HG03571 (cell line): Measurements from ENCODE around the gene ZNF79.
"Not testable (repeated sequence)": the region's sequence is repeated elsewhere in the genome, so short reads cannot be mapped to it uniquely, and the experiment has no call there.

Source experiments
- ATAC-seq: cut with Tn5 transposase; IDR thresholded peaks from one replicate; pipeline ENCODE4 v1.9.1; 2021; ENCODE audit not compliant: unreplicated experiment

Gene ZNF79

DNA sequence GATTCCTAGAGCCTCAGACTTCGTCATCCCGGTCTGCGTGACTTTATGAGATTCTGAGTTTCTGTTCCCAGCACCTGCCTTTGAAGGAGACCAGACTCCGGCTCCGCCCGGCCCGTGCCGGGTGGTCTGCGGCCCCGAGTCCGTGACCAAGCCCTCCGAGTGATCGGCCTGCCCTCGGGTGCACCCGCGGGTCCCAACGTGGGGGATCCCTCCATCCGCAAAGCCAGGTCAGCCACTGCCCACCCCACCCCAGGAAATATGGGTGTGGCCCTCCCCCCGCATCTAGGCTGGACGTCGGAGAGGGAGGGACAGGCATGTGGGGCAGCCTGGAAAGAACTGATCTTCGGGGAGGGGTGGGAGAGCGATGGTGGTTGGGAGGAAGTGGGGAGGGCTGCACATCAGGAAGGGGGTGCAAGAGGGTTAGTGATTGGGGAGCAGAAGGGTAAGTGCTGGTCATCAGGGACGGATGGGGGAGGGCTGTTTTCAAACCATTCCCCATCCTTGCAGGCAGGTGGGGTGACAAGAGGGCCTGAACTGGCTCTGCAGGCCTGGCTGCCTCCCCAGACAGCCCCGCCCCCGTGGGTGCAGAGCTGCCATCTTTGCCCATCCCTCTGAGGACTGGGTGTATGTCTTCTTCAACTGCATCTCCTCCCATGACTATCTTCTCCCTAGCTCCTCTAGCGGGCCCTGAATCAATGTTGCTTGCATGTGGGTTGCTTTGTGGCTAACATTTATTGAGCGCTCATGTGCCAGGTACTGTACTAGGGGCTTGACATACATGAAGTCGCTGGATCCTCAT, 27.9 kb downstream of the ZNF79 start:
- ATAC-seq, result peak; percentile 5

DNA sequence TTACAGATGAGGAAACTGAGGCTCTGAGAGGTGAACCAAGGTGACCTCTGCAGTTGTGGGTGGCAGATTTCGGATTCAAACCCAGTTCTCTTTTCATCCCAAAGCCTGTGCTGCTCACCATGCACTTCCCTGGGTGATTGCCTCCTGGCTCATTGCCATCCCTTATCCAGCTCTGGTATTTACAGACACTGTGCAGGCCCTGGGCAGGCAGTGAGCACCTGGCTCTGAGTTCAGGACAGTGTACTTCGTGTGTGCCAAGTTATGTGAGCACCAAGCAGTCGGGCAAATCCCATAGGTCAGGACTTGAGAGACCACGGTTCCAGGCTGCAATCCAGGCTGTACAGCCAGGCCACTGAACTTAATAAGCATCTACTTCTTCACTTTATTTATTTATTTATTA, 28.5 kb downstream of the ZNF79 start:
- ATAC-seq, result no peak

DNA sequence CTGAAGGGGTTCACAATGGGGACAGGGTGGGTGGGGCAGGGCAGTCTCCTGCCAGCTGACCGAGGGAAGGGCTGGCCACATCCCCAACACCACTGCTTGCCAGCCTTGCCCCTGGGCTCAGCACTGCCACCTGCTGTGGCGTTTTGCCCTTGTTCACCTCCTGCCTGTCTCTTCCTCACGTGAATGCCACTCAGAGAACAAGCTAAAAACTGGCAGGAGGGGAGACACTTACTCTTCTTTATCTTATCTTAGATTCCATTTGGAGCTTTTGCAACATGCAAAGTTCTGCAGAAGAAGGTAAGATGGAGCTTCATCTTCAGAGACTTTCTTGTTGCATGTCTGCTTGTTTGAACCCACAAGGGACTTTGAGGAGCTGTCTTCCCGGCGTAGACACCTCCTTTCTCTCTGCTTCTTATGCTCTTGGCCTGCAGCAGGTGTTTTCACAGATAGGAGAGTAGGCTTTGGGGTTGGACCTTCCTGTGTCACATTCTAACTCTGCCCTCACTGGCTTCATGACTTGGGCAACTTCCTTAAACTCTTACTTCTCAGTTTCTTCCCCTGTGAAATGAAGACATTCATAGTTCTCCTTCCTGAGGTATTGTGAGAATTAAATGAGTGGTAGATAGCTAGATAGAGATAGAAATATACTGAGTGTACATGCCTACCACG, 31.3 kb downstream of the ZNF79 start:
- ATAC-seq, result no peak

DNA sequence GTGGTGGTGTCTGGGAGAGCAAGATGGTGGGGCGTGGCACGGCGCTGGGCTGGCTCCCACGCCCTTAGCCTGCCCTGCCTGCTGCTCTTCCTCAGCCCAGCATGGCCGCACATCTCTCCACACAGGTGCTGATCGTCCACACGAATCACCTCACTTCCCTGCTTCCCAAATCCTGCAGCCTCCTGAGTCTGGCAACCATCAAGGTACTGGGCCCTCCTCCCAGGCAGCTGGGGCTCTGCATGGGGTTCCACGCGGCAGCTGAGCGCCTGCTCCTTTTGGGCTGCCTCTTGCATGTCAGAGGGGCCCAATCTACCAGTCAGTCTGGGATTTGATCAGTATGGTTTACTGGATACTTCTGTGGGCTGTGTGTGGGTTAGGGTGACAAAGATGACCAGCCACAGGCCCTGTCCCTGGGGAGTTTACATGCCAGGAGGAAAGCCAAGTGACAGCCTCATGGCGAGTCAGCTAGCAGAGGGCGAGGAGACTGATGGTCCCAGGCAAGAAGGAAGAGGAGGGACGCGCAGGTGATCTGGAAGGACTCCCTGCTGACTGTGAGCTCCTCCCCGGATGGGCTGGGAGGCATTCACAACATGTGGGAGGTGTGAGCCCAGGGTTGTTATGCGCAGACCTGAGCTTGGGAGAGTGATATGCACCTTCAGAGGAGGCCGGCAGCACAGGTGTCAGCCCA, 33.2 kb downstream of the ZNF79 start:
- ATAC-seq, result no peak

DNA sequence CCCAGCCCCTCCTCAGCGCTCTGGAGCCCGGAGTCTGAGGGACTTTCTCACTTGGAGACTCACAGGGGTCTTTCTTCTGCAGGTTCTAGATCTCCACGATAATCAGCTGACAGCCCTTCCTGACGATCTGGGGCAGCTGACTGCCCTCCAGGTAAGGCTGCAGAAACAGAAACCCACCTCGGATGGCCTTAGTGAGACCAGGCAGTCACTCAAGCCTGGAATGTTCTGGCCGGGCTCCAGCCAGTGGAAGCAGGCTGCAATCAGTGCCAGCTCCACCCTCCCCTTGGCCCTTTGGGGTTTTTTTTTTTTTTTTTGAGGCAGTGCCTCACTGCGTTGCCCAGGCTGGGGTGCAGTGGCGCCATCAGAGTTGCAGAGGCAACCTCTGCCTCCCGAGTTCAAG, 34.7 kb downstream of the ZNF79 start:
- ATAC-seq, result no peak

DNA sequence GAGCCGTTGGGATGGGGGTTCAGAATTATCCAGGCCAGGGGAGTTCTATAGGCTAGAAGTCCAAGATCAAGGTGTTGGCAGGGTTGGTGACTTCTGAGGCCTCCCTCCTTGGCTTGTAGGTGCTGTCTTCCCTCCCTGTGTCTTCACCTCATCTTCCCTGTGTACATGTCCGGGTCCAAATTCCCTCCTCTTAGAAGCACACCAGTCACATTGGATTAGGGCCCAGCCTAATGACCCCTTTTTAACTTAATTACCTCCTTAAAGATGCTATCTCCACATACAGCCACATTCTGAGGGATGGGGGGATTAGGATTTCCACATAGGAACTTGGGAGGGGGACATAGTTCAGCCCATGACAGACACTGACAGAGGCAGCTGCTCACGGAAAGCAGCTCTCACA, 39.2 kb downstream of the ZNF79 start:
- no peak for ATAC-seq

DNA sequence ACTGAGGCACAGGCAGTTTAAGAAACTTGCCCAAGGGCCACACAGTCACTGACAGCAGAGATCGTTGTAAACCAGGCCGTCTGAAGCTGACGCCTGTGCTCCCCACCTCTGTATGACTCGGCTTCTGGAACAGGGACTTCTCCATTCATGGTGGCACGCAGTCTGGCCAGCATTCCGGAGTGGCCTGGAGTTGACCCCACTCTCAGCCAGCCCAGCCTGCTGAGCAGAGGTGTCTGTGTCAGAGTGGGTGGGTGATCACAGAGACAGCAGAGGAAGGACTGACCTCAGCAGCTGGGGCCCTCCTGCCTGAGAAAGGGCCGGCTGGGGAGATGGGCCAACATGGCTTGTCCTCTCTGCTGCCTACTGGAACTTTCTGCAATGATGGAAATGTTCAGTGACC, 39.7 kb downstream of the ZNF79 start:
- no peak for ATAC-seq

DNA sequence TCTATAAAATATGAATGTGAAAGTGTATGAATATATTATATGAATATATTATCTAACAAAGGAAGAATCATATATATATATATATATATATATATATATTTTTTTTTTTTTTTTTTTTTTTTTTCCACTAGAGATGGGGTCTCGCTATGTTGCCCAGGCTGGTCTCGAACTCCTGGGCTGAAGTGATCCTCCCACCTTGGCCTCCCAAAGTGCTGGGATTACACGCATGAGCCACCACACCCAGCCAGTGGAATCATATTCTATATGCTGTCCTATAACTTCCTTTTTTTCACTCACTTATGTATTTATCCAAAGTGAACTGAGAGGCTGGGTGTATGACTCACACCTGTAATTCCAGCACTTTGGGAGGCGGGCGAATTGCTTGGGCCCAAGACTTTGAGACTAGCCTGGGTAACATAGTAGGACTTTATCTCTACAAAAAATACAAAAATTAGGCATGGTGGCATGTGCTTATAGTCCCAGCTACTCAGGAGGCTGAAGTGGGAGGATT, 42.3 kb downstream of the ZNF79 start:
- not testable (repeated sequence) for ATAC-seq

DNA sequence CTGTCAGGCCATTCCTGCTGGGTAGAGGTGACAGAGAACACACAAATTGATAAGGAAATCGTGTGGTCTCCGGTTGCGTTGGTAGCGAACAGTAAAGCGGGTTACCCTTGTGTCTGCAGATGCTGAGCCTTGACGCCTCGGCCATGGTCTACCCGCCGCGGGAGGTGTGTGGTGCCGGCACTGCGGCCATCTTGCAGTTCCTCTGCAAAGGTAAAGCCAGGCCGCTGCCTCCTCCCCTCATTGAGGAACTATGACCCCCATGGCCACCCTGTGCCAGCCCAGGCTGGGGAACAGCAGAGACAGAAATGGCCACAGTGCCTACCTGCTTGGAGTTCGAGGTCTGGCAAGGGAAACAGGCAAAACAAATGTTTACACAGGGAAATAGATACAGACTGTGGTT, 43.4 kb downstream of the ZNF79 start:
- ATAC-seq, result no peak

DNA sequence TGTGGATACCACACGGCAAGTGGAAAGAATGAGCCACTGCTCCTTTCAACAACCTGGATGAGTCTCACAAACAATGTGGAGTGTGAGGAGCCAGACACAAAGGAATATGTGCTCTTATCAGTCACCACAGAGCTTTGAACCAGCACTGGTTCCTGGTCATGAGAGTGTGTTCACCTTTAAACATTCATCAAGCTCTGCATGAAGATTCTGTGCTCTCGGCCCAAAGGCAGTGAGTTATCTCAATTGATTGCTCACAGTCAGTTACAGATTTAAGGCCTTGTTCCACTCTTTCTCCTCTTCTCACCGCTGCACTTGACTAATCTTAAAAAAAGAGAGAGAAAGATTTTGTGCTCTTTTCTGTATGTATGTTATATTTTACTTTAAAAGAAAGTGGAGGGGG, 46.5 kb downstream of the ZNF79 start:
- no peak for ATAC-seq

DNA sequence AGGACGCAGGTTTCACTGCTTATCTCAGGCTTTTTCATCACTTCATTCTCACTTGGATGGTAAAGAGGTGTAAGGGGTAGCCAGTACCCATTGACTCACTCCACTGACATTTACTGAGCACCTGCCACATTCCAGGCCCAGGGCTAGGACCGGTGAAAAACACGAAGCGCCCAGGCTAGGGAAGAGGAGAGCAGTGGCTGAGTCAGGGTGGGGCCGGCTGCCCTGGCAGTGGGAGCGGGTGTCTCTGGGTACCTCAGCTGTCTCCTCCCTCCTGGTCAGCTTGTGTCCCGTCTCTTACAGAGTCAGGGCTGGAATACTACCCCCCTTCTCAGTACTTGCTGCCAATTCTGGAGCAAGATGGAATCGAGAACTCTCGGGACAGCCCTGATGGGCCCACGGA, 49.3 kb downstream of the ZNF79 start:
- no peak for ATAC-seq

DNA sequence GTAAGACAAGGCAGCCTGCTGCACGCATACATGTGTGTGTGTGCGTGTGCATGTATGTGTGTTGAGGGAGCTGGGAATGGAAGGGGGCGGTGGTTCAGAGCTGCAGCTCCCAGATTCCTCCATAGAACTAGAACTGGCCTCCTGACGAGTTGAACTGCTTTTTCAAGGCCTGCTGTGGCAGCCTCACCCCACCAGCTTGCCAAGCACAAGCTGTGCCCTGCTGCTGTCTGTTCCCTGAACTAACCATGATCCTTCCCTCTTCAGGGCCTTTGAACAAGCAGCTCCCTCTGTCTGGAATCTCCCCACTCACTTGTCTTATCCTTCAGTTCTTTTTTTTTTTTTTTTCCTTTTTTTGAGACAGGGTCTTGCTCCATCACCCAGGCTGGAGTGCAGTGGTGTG, 49.8 kb downstream of the ZNF79 start:
- no peak for ATAC-seq

DNA sequence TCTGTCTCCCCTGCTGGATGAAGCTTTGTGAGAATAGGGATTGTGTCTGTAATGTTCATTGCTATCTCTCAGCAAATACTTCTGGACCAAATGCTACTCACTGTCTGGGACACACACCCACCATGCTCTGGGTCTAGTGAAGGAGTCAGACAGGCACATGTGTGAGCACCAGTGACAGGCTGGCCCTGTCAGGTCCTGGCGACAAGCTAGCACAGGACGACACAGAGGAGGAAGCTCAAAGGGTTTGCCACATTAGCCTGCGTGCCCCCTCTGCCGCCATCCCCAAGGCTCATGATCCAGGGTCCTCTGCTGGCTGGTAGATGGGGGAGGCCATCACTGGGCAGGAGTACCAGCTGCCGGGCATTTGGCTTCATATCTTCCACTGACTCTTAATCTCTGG, 50.4 kb downstream of the ZNF79 start:
- no peak for ATAC-seq

DNA sequence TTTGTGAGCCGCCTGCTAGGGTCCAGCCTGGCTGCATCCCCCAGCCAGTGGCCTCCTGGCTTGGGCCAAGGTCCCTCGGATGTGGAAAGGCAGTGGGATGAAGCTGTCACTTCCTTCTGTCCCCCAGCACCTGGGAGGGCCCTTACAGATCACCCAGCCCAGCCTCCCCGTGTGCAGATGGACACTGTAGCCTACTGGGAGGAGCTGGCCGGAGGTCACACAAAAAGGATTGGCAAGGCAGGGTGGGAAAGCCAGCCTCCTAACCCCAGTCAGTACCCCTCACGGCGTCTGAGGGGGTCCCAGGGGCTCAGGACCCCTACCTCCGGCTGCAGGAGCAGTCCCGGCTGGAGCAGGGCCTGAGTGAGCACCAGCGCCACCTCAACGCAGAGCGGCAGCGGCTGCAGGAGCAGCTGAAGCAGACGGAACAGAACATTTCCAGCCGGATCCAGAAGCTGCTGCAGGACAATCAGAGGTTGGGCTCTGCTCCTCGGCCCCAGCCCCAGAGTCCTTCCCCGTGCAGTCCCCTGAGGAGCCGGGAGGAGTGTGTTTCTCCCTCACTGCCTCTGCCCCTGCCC, 55.4 kb downstream of the ZNF79 start:
- ATAC-seq, result no peak

DNA sequence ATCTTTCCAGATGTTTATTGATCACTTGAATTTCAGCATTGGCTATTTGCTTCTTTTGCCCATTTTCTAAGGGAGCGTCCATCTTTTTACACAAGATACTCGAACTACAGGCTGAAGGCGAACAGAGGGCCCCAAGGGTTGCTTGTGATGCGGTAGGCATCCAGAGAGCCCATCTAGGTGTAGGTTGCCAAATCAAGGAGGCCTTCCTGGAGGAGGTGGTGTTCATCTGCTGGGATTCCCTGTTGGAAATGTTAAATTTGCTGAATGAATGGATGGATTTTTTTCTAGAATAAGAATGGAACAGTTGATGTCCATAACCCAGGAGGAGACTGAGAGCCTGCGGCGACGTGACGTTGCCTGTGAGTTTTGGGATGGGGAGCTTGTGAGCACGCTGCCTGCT, 58.5 kb downstream of the ZNF79 start:
- ATAC-seq, result no peak

DNA sequence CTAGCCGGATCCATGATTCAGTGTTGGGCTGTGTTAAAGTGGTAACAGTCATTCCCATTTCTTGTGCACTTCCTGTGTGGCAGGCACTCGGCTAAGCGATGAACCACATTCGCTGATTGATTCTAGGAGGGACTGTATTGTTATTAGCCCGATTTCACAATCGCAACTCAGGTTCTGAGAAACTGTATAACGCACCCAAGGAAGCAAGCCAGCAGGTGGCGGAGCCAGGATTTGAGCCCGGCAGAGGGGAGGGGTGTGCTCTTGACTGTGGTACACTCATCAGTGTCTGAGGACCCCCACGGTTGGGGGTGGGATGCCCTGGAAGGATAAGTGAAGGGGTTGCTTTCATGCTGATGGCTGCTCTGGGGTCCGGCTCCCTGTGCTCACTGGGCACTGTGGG, 61.8 kb downstream of the ZNF79 start:
- ATAC-seq, result no peak

DNA sequence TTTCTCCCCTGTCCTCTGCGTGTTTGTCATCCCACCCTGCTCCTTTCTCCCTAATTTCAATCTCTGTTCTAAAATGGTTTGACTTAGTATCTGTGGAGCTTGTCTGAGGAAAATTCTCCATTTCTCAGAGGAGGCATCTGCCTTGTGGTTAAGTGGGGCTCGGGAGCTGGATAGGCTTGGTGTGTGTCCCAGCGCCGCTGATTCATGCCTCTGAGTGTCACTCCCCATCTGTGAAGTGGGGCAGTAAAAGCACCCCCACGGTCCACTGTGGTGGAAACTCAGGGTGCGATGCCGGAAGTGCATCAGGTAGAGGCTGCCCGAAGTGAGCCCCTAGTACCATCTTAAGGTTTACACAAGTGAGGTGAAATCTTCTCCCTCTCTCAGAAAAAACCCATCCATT, 64.8 kb downstream of the ZNF79 start:
- no peak for ATAC-seq

DNA sequence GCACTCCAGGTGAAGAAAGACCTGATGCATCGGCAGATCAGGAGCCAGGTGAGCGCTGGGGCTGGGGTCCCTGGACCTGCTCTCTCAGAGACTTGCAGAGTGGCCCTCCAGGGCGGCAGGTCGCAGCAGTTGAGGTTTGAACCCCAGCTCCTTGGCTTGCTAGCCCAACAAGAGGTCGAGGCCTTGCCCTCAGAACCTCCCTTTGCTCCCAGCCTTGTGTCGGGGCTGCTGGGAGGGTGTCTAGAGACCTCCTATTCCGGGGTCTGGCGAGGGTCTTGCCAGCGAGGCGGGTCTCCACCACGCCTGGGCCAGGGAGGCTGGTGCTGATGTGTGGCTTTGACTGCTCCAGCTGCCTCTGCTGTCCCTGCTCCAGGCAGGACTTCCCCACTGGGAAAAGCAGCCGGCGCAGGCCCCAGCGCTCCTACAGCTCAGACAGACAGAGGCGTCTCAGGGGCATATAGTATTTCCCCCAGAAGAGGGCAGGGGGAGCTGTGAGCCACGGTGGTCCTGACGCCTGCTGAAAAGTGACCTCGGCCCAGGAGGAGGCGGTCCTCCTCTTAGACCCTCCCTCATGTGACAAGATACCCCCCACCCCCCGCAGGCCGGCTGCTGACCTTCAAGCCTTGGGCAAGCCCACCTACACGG, 65.4 kb downstream of the ZNF79 start:
- ATAC-seq, result no peak

DNA sequence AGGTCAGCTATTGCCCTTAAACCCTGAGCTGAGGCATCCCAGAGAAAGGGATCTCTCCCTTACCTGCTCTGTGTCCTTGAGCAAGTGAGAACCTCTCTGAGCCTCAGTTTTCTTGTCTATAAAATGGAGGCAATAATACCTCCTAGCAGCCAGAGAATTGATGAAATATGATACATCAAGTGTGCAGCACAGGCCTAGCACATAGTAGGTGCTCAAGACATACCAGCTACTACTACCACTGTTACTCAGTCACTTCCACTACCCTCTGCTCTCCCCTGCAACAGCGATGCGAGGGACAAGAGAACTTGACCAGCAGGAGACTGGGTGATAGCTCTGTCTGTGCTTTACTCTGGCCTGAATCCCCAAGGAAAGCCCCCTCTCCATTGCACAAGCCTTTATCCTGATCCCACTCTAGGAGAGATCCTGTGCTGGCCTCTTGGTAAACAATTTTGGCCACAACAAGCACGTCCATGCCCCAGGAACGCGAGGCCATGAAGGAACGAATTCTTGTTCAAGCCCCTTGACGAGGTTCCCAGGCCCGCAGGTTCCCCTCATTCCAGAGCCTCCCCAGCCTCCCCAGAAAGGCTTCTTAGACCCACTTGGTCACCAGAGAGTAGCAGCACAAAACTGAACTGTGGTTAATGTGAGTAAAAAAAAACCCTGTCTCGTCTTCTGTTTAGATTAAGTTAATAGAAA, 66.5 kb downstream of the ZNF79 start:
- ATAC-seq, result no peak

DNA sequence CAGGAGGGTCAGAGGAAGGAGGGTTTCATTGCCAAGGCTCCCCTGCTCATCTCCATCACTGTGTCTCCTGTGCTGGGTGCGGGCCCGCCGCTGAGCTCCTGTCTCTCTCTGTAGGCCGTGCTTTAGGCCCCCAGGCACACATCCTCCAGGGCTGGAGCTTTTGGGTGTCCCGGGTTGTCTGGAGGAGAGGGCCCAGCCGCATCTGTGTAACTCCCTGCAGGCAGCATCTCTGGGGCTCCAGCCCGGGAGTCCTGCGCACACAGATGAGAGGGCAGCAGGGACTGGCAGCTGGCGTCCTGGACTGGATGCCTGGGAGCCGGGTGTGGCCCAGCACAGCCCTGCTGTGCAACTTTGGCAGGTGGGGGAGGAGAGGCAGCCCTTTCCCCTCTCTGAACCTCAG, 67.3 kb downstream of the ZNF79 start:
- no peak for ATAC-seq

DNA sequence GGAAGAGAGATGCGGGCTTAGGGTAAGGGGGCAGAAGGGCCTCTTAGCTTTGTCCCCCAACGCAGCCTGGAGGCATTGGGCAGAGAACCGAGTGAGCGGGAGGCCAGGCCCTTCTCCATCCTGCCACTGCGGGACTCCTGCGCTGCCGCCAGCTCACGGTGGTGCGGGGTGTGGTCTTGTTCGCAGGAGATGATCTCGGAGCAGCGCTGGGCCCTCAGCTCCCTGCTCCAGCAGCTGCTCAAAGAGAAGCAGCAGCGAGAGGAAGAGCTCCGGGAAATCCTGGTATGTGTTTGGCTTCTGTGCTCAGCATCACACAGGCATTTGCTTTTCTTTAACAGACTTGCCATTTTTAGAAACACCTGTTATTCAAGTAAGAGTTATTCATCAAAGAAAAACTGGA, 68.4 kb downstream of the ZNF79 start:
- no peak for ATAC-seq
